HepG2 (cell line): Measurements from ENCODE around the gene CFAP99. TPM values are rescaled to one million over a fixed set of nuclear protein-coding genes. Genes with fewer than 3 reads are reported as not detected.

ENCODE experiments used
- CREBL2 ChIP-seq: sonication (generic); formaldehyde crosslinking; IDR thresholded peaks from 2 replicates; pipeline ENCODE4 v1.8.1; 2023; ENCODE audit warnings: missing genetic modification reagents, mild to moderate bottlenecking, borderline replicate concordance
- MYC ChIP-seq: sonication (generic); formaldehyde crosslinking; IDR thresholded peaks from 2 replicates; pipeline ENCODE4 v1.9.0; 2021; ENCODE audit warnings: missing genetic modification reagents, borderline replicate concordance
- NKX3-1 ChIP-seq: sonication (generic); formaldehyde crosslinking; IDR thresholded peaks from 2 replicates; pipeline ENCODE4 v1.5.0; 2020; ENCODE audit warnings: missing genetic modification reagents
- PATZ1 ChIP-seq: sonication (generic); formaldehyde crosslinking; IDR thresholded peaks from 2 replicates; pipeline ENCODE4 v1.4.0; 2020; ENCODE audit warnings: missing genetic modification reagents
- TRIM24 ChIP-seq: sonication (generic); formaldehyde crosslinking; IDR thresholded peaks from 2 replicates; pipeline ENCODE4 v1.8.0; 2022; ENCODE audit warnings: mild to moderate bottlenecking, missing genetic modification reagents
- ZBTB4 ChIP-seq: sonication (generic); formaldehyde crosslinking; IDR thresholded peaks from 2 replicates; pipeline ENCODE4 v1.4.0; 2020; ENCODE audit warnings: missing genetic modification reagents, mild to moderate bottlenecking, borderline replicate concordance
- ZC3H4 ChIP-seq: sonication (generic); formaldehyde crosslinking; IDR thresholded peaks from 2 replicates; pipeline ENCODE4 v1.4.0; 2020; ENCODE audit warnings: missing genetic modification reagents, borderline replicate concordance
- ZFP1 ChIP-seq: IDR thresholded peaks from 2 replicates; pipeline ENCODE4 v1.6.1; 2016
- ZFP36 ChIP-seq: fragments of 150-350 bp; IDR thresholded peaks from 2 replicates; pipeline ENCODE4 v1.6.1; 2018; ENCODE audit warnings: borderline replicate concordance, low read length, low read depth; ENCODE audit not compliant: partially characterized antibody
- ZNF292 ChIP-seq: sonication (generic); formaldehyde crosslinking; IDR thresholded peaks from 2 replicates; pipeline ENCODE4 v1.8.1; 2022; ENCODE audit warnings: mild to moderate bottlenecking, low read depth, missing genetic modification reagents, borderline replicate concordance
- ZNF296 ChIP-seq: sonication (generic); formaldehyde crosslinking; conservative IDR thresholded peaks from 2 replicates; pipeline ENCODE4 v1.5.0; 2020; ENCODE audit warnings: mild to moderate bottlenecking, missing genetic modification reagents
- ZNF484 ChIP-seq: sonication (generic); formaldehyde crosslinking; IDR thresholded peaks from 2 replicates; pipeline ENCODE4 v1.5.1; 2020; ENCODE audit warnings: mild to moderate bottlenecking, low read depth, missing genetic modification reagents, borderline replicate concordance
- ZNF691 ChIP-seq: sonication (generic); formaldehyde crosslinking; IDR thresholded peaks from 2 replicates; pipeline ENCODE4 v1.4.0; 2020; ENCODE audit warnings: missing genetic modification reagents, low read depth, mild to moderate bottlenecking, borderline replicate concordance
- ZNF770 ChIP-seq: sonication (generic); formaldehyde crosslinking; IDR thresholded peaks from 2 replicates; pipeline ENCODE4 v1.5.0; 2020; ENCODE audit warnings: mild to moderate bottlenecking, missing genetic modification reagents
- ZSCAN20 ChIP-seq: sonication (generic); formaldehyde crosslinking; IDR thresholded peaks from 2 replicates; pipeline ENCODE4 v1.4.0; 2020; ENCODE audit warnings: missing genetic modification reagents, mild to moderate bottlenecking, borderline replicate concordance
- ZSCAN31 ChIP-seq: sonication (generic); formaldehyde crosslinking; IDR thresholded peaks from 2 replicates; pipeline ENCODE4 v1.5.0; 2020; ENCODE audit warnings: low read depth, mild to moderate bottlenecking, missing genetic modification reagents
- polyA plus RNA-seq, 8 experiments: library from polyadenylated mRNA; depleted of rRNA in 3 of 8; stranded (reverse) in 7 of 8; unstranded in 1 of 8; fragments of >200 nt; fragmentation: Illumina TruSeq in 4 of 8; extraction: Trizol in 4 of 8; gene quantifications; 2 replicates each; pipeline versions ENCODE4 v1.2.1 to v1.2.3, GENCODE V29; 2011 to 2016; ENCODE audit warnings: low read depth in 4 of 8, missing spikeins in 1 of 8, mixed read lengths in 1 of 8; ENCODE audit not compliant: insufficient read depth in 1 of 8
- total RNA-seq, 5 experiments: library from RNA; depleted of rRNA; stranded (reverse); fragments of >200 nt; fragmentation: Illumina TruSeq; extraction: Trizol; gene quantifications; 2 replicates each; pipeline ENCODE4 v1.2.3, GENCODE V29; 2016; ENCODE audit warnings: low read depth in 1 of 5

CFAP99 gene
- total and polyA plus RNA-seq, 2 of the 13 experiments (the other 11 are each of a cell fraction or from before 2014, with no cell fraction given) = not detected

GRCh38 chr4:2402048-2402842 lies 16.5 kb upstream of the CFAP99 start (continued):
- no peak for TF ChIP-seq CREBL2 (CRISPR knock-in tag)
- TF ChIP-seq ZNF770 = no peak
- TF ChIP-seq ZNF484 (CRISPR knock-in tag) = no peak
- no peak for TF ChIP-seq ZC3H4 (CRISPR knock-in tag)
- TF ChIP-seq ZNF296 (CRISPR knock-in tag) = no peak
- TF ChIP-seq ZNF292 (CRISPR knock-in tag) = 0 out of 2 replicates have a peak, but pooled peaks have one; percentile 48
- TF ChIP-seq ZSCAN31 (CRISPR knock-in tag) = peak; percentile 40; the same call in 1 of the 2 replicates
- TF ChIP-seq NKX3-1 = no peak
- TF ChIP-seq ZFP1 (CRISPR knock-in tag) = no peak
- TF ChIP-seq MYC (CRISPR knock-in tag) = 0 out of 2 replicates have a peak, but pooled peaks have one; percentile 33
- TF ChIP-seq ZBTB4 = no peak
- no peak for TF ChIP-seq ZFP36
- TF ChIP-seq ZSCAN20 = no peak
- peak; percentile 76 for TF ChIP-seq PATZ1 (CRISPR knock-in tag)
- TF ChIP-seq TRIM24 (CRISPR knock-in tag) = no peak
- TF ChIP-seq ZNF691 (CRISPR knock-in tag) = no peak
